COLO668 (cell line): ENCODE measurements around the gene LMO1.

ENCODE experiments used
- DNase-seq: peaks from one replicate; lab custom pipeline; 2025; ENCODE audit not compliant: unreplicated experiment; lab: John Stamatoyannopoulos, UW

The LMO1 gene

GRCh38 chr11:8207080-8208000 lies 56.3 kb downstream of the LMO1 start:
- DNase-seq, result no peak

GRCh38 chr11:8206251-8207079 lies 57.2 kb downstream of the LMO1 start:
- DNase-seq, result peak; percentile 81

GRCh38 chr11:8205566-8205965 lies 58.1 kb downstream of the LMO1 start:
- no peak for DNase-seq

GRCh38 chr11:8204596-8204995 lies 59.1 kb downstream of the LMO1 start:
- DNase-seq, result no peak

GRCh38 chr11:8204025-8204424 lies 59.7 kb downstream of the LMO1 start:
- DNase-seq, result no peak

GRCh38 chr11:8203414-8203715 lies 60.3 kb downstream of the LMO1 start:
- DNase-seq, result no peak

- DNase-seq, result no peak
Measured at GRCh38 chr11:8202516-8203413, 60.9 kb downstream of the LMO1 start.

- no peak for DNase-seq
Measured at GRCh38 chr11:8201644-8202365, 61.9 kb downstream of the LMO1 start.

GRCh38 chr11:8199676-8200075 lies 64.0 kb downstream of the LMO1 start:
- DNase-seq, result no peak

GRCh38 chr11:8196749-8197148 lies 66.9 kb downstream of the LMO1 start:
- no peak for DNase-seq

GRCh38 chr11:8194956-8195355 lies 68.7 kb downstream of the LMO1 start:
- DNase-seq, result no peak

- no peak for DNase-seq
Measured at GRCh38 chr11:8192896-8193209, 70.8 kb downstream of the LMO1 start.

- DNase-seq, result peak; percentile 59
Measured at GRCh38 chr11:8192016-8192895, 71.4 kb downstream of the LMO1 start.

GRCh38 chr11:8190431-8190830 lies 73.2 kb downstream of the LMO1 start:
- DNase-seq, result no peak

- no peak for DNase-seq
Measured at GRCh38 chr11:8186429-8186828, 77.2 kb downstream of the LMO1 start.

- no peak for DNase-seq
Measured at GRCh38 chr11:8183111-8183510, 80.6 kb downstream of the LMO1 start.

- DNase-seq, result no peak
Measured at GRCh38 chr11:8180469-8180868, 83.2 kb downstream of the LMO1 start.

- DNase-seq, result no peak
Measured at GRCh38 chr11:8178297-8178696, 85.4 kb downstream of the LMO1 start.

- DNase-seq, result no peak
Measured at GRCh38 chr11:8177136-8177535, 86.5 kb downstream of the LMO1 start.
